Ramos (cell line): ENCODE measurements around the gene FUBP3.

Experiments used
- in situ Hi-C: fragments of 300-500 bp; cut with MboI; formaldehyde crosslinking; loops from one replicate; pipeline ENCODE4 v1.14.3; 2022; ENCODE audit warnings: low sequenced_read_pairs; ENCODE audit not compliant: unreplicated experiment

Gene FUBP3

DNA sequence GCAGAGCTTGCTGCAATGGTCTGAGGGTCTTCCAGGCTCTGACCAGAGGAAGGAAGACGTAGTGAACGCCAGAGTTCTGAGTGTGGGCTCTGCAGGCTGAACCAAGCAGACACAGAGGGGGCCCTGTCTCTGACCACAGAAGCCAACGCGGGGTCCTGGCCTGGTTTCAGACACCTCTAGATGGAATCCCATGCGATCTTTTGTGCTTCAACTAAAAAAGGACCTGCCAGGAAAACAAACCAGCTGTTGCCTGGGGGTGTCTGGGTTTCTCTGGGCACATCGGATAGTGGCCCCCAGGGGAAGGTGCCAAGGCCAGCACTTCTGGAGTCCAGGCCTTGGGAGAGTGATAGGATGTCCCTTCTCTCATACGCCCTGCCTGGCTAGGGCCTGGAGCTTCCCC lies 97.9 kb downstream of the FUBP3 start:
- in situ Hi-C loops, result no loop called here

- in situ Hi-C loops, result no loop called here
These were observed 101.7 kb downstream of the FUBP3 start for GRCh38 chr9:130680836-130681768.

DNA sequence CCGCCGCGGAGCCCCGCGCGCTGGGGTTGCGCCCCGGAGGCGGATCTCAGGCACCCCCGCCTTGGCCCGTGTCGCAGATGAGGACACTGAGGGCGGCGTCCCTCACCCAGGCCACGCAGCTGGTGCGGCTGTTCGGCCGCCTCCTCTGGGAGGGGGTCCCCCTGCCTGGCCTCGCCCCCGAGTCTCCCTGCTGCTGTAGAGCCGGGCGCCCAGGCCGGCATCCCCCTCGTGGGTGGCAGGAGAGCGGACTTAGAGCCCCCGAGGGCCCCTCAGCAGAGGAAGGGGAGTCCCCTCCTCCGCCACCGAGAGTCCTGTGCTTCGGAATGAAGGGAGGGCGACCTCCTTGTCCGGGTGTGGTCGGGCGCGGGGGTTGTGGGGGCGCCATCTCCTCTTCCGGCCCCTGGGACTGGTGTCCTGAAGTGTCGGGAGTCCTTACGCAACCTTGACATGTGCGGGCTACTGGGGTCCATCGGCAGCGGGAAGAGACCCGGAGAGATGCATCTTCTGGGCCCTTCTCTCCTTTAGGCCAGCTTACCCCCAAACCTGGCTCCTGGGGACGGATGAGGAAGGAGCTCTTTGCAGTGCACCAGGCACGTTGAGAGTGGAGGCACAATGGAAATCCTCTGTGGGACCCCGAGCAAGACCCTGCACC lies 102.5 kb downstream of the FUBP3 start:
- in situ Hi-C loops, result no loop called here

- in situ Hi-C loops, result no loop called here
These were observed 103.2 kb downstream of the FUBP3 start for GRCh38 chr9:130682421-130683121.

GRCh38 chr9:130685104-130685503 lies 105.7 kb downstream of the FUBP3 start:
- in situ Hi-C loops, result loop anchor here (5.0 kb wide), 1 partner anchor 233 kb away; no protein-coding TSS in a partner anchor

DNA sequence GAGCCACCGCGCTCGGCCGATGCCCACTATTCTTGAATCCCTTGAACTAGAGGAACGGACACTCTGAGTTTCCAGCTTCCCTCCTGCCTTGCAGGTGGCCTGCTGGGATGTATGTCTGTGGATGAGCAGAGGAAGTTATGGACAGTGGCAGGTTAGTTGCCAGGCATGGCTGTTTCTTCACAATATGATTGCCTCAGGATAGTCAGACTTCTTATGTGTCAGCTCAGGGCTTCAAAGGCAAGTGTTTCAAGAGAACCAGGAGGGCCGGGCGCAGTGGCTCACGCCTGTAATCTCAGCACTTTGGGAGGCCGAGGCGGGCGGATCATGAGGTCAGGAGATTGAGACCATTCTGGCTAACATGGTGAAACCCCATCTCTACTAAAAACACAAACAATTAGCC lies 106.6 kb downstream of the FUBP3 start:
- in situ Hi-C loops, result loop anchor here (5.0 kb wide), 1 partner anchor 234 kb away; no protein-coding TSS in a partner anchor

- in situ Hi-C loops, result loop anchor here (5.0 kb wide), 1 partner anchor 235 kb away; no protein-coding TSS in a partner anchor
These were observed 108.2 kb downstream of the FUBP3 start for GRCh38 chr9:130687615-130688014.
